HepG2 (cell line): ENCODE results near the gene SDR42E2. TPM values are rescaled to one million over a fixed set of nuclear protein-coding genes. Genes with fewer than 3 reads are reported as not detected.

ENCODE experiments used
- AHR ChIP-seq: IDR thresholded peaks from 2 replicates; pipeline ENCODE4 v1.6.1; 2018; ENCODE audit warnings: missing genetic modification reagents, missing compliant biosample characterization
- CEBPG ChIP-seq: IDR thresholded peaks from 2 replicates; pipeline ENCODE4 v1.6.1; 2016
- GPN1 ChIP-seq: sonication (generic); formaldehyde crosslinking; IDR thresholded peaks from 2 replicates; pipeline ENCODE4 v1.5.1; 2020; ENCODE audit warnings: missing genetic modification reagents, borderline replicate concordance
- HOXD1 ChIP-seq: sonication (generic); formaldehyde crosslinking; IDR thresholded peaks from 2 replicates; pipeline ENCODE4 v1.5.0; 2020; ENCODE audit warnings: missing genetic modification reagents
- KLF11 ChIP-seq: IDR thresholded peaks from 2 replicates; pipeline ENCODE4 v1.6.1; 2016; ENCODE audit warnings: missing compliant biosample characterization
- MEIS1 ChIP-seq: sonication (generic); formaldehyde crosslinking; IDR thresholded peaks from 2 replicates; pipeline ENCODE4 v1.9.0; 2021; ENCODE audit warnings: mild to moderate bottlenecking, missing genetic modification reagents, moderate library complexity, borderline replicate concordance
- MEIS2 ChIP-seq: sonication (generic); formaldehyde crosslinking; IDR thresholded peaks from 2 replicates; pipeline ENCODE4 v1.9.0; 2021; ENCODE audit warnings: mild to moderate bottlenecking, missing genetic modification reagents
- POLR2AphosphoS5 ChIP-seq: IDR thresholded peaks from 2 replicates; pipeline ENCODE4 v1.6.1; 2012; ENCODE audit warnings: low read depth, low read length
- RARG ChIP-seq: sonication (generic); formaldehyde crosslinking; IDR thresholded peaks from 2 replicates; pipeline ENCODE4 v1.4.0; 2020; ENCODE audit warnings: low read depth, mild to moderate bottlenecking, missing genetic modification reagents
- REPIN1 ChIP-seq: sonication (generic); formaldehyde crosslinking; IDR thresholded peaks from 2 replicates; pipeline ENCODE4 v1.8.0; 2022; ENCODE audit warnings: missing genetic modification reagents, low read depth, mild to moderate bottlenecking, borderline replicate concordance
- TCF7L2 ChIP-seq: IDR thresholded peaks from 2 replicates; pipeline ENCODE4 v1.6.1; 2011; ENCODE audit warnings: mild to moderate bottlenecking, low read depth, low read length, moderate library complexity
- ZBTB4 ChIP-seq: sonication (generic); formaldehyde crosslinking; IDR thresholded peaks from 2 replicates; pipeline ENCODE4 v1.4.0; 2020; ENCODE audit warnings: missing genetic modification reagents, mild to moderate bottlenecking, borderline replicate concordance
- ZFYVE20 ChIP-seq: sonication (generic); formaldehyde crosslinking; IDR thresholded peaks from 2 replicates; pipeline ENCODE4 v1.8.0; 2023; ENCODE audit warnings: low read depth, mild to moderate bottlenecking, moderate library complexity, missing genetic modification reagents, borderline replicate concordance
- ZMAT3 ChIP-seq: sonication (generic); formaldehyde crosslinking; conservative IDR thresholded peaks from 2 replicates; pipeline ENCODE4 v1.7.0; 2021; ENCODE audit warnings: missing genetic modification reagents
- ZNF17 ChIP-seq: sonication (generic); formaldehyde crosslinking; IDR thresholded peaks from 2 replicates; pipeline ENCODE4 v1.5.0; 2020; ENCODE audit warnings: mild to moderate bottlenecking, missing genetic modification reagents
- ZNF24 ChIP-seq: fragments of 450-650 bp; IDR thresholded peaks from 2 replicates; pipeline ENCODE4 v1.6.1; 2017; ENCODE audit warnings: antibody characterized with exemption, mild to moderate bottlenecking
- ZNF276 ChIP-seq: sonication (generic); formaldehyde crosslinking; IDR thresholded peaks from 2 replicates; pipeline ENCODE4 v1.4.0; 2020; ENCODE audit warnings: mild to moderate bottlenecking, low read depth, missing genetic modification reagents
- ZNF292 ChIP-seq: sonication (generic); formaldehyde crosslinking; IDR thresholded peaks from 2 replicates; pipeline ENCODE4 v1.8.1; 2022; ENCODE audit warnings: mild to moderate bottlenecking, low read depth, missing genetic modification reagents, borderline replicate concordance
- ZNF703 ChIP-seq: sonication (generic); formaldehyde crosslinking; IDR thresholded peaks from 2 replicates; pipeline ENCODE4 v1.5.1; 2020; ENCODE audit warnings: missing genetic modification reagents, mild to moderate bottlenecking, moderate library complexity, borderline replicate concordance
- ZSCAN25 ChIP-seq: sonication (generic); formaldehyde crosslinking; IDR thresholded peaks from 2 replicates; pipeline ENCODE4 v1.8.0; 2022; ENCODE audit warnings: mild to moderate bottlenecking, missing genetic modification reagents
- ZSCAN30 ChIP-seq: sonication (generic); formaldehyde crosslinking; IDR thresholded peaks from 2 replicates; pipeline ENCODE4 v1.5.0; 2020; ENCODE audit warnings: mild to moderate bottlenecking, missing genetic modification reagents
- polyA plus RNA-seq, 8 experiments: library from polyadenylated mRNA; depleted of rRNA in 3 of 8; stranded (reverse) in 7 of 8; unstranded in 1 of 8; fragments of >200 nt; fragmentation: Illumina TruSeq in 4 of 8; extraction: Trizol in 4 of 8; gene quantifications; 2 replicates each; pipeline versions ENCODE4 v1.2.1 to v1.2.3, GENCODE V29; 2011 to 2016; ENCODE audit warnings: low read depth in 4 of 8, missing spikeins in 1 of 8, mixed read lengths in 1 of 8; ENCODE audit not compliant: insufficient read depth in 1 of 8
- total RNA-seq, 5 experiments: library from RNA; depleted of rRNA; stranded (reverse); fragments of >200 nt; fragmentation: Illumina TruSeq; extraction: Trizol; gene quantifications; 2 replicates each; pipeline ENCODE4 v1.2.3, GENCODE V29; 2016; ENCODE audit warnings: low read depth in 1 of 5
- TF ChIP-seq, protein P1 (sequence below): sonication (generic); formaldehyde crosslinking; IDR thresholded peaks from 2 replicates; pipeline ENCODE4 v1.5.0; 2020; ENCODE audit warnings: missing genetic modification reagents

The SDR42E2 gene
- total and polyA plus RNA-seq, 2 of the 13 experiments (the other 11 are each of a cell fraction or from before 2014, with no cell fraction given), result 0.05 to 0.11 TPM

- TF ChIP-seq ZBTB4 (CRISPR knock-in tag) (peak; percentile 89; the same call in 1 of the 2 replicates), MEIS2 (CRISPR knock-in tag) (peak; percentile 97), RARG (peak; percentile 92; the same call in 1 of the 2 replicates), ZNF17 (CRISPR knock-in tag) (no peak), ZNF24 (peak; percentile 78; the same call in 1 of the 2 replicates), GPN1 (no peak; the same call in 1 of the 2 replicates), ZSCAN30 (CRISPR knock-in tag) (no peak; the same call in none of the 2 replicates), CEBPG (peak; percentile 47; the same call in 1 of the 2 replicates), MEIS1 (CRISPR knock-in tag) (peak; percentile 74; the same call in 1 of the 2 replicates), ZMAT3 (CRISPR knock-in tag) (peak; percentile 98), AHR (CRISPR knock-in tag) (peak; percentile 62; the same call in 1 of the 2 replicates), ZNF276 (CRISPR knock-in tag) (peak; percentile 95), ZNF703 (CRISPR knock-in tag) (0 out of 2 replicates have a peak, but pooled peaks have one; percentile 23), ZNF292 (CRISPR knock-in tag) (peak; percentile 80), POLR2AphosphoS5 (peak; percentile 88), HOXD1 (no peak; the same call in 1 of the 2 replicates), ZFYVE20 (CRISPR knock-in tag) (no peak), ZSCAN25 (CRISPR knock-in tag) (peak; percentile 96), KLF11 (peak; percentile 51), TCF7L2 (no peak), REPIN1 (CRISPR knock-in tag) (peak; percentile 99)
- TF ChIP-seq, protein P1, sequence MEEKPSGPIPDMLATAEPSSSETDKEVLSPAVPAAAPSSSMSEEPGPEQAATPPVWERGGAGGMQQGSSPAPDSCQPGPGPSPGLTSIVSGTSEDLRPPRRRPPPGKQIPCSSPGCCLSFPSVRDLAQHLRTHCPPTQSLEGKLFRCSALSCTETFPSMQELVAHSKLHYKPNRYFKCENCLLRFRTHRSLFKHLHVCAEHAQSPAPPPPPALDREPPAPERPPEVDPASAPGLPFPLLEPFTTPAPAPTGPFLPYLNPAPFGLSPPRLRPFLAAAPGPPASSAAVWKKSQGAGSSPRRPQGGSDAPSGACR, result peak; percentile 89
Observed at GRCh38 chr16:22206013-22206841, 43.9 kb downstream of the SDR42E2 start, which contains the start of gene EEF2K (continued).
